Measurements from ENCODE around the gene PAK4. TPM values are rescaled to one million over a fixed set of nuclear protein-coding genes. Genes with fewer than 3 reads are reported as not detected.
A peak's percentile ranks its signal among the peaks of the same experiment; 100 is the strongest.

The PAK4 gene
- total RNA-seq, 2 experiments from 2014 or later: 16.5 to 17.9 TPM

DNA sequence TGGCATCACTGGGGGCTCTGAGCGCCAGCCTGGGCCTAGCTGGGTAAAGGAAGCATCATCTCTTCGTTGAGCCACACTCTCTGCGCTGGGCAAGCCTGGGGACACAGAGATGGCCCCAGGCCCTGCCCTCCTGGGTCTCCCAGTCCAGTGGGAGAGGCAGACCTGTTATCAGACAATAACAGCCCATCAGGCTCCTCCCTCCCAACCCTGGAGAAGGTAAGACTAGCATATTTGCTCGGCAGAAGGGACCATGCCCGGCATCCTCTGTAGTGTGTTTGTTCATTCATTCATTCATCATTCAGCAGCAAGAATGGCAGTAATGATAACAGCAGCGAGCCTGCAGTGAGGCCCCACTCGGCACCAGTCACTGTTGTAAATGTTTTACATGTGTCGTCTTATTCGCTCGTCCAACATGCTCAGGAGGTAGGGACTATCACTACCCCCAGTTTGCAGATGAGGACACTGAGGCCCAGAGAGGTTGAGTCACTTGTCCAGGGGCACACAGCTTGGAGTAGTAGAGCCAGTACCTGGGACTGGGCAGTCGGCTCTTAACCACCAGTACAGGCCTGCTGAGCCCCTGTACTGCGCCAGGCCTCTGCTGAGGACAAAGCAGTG, 33.2 kb downstream of the PAK4 start:
- Mint-ChIP-seq H3K4me3 (no peak overlapping the region), H3K9me3 (no peaks in the 10 kb centered on the region), H3K4me1 (peaks cover 20% of the 10 kb centered on the region), H3K27ac (no peak overlapping the region), H3K36me3 (ENCODE audit: low read depth) (no peaks in the 10 kb centered on the region), H3K27me3 (no peaks in the 10 kb centered on the region)
- POLR2A ChIA-PET: no interaction called here
- CTCF ChIA-PET: no interaction called here
- no peak for DNase-seq

DNA sequence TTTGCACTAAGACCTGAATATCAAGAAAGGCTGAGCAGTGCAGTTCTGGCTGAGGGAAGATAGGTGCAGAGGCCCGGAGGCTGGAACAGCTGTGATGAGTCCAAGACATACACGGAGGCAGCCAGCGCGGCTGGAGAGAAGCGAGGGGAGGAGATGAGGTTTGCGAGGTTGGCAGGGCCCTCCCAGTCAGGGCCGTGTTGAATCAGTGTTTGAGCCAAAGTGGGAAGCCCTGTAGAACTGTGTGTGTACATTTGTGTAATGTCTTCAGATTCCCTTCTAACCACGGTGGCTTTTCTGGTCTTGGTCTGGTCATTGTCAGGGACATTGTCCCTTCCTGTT, 34.9 kb downstream of the PAK4 start:
- no peaks in the 10 kb centered on the region for H3K36me3 Mint-ChIP-seq (ENCODE audit: low read depth)
- H3K4me3 Mint-ChIP-seq: no peak overlapping the region
- CTCF ChIA-PET: no interaction called here
- H3K9me3 Mint-ChIP-seq: no peaks in the 10 kb centered on the region
- DNase-seq: no peak
- peaks cover 12% of the 10 kb centered on the region for H3K4me1 Mint-ChIP-seq
- no peaks in the 10 kb centered on the region for H3K27me3 Mint-ChIP-seq
- POLR2A ChIA-PET: no interaction called here
- H3K27ac Mint-ChIP-seq: no peak overlapping the region

DNA sequence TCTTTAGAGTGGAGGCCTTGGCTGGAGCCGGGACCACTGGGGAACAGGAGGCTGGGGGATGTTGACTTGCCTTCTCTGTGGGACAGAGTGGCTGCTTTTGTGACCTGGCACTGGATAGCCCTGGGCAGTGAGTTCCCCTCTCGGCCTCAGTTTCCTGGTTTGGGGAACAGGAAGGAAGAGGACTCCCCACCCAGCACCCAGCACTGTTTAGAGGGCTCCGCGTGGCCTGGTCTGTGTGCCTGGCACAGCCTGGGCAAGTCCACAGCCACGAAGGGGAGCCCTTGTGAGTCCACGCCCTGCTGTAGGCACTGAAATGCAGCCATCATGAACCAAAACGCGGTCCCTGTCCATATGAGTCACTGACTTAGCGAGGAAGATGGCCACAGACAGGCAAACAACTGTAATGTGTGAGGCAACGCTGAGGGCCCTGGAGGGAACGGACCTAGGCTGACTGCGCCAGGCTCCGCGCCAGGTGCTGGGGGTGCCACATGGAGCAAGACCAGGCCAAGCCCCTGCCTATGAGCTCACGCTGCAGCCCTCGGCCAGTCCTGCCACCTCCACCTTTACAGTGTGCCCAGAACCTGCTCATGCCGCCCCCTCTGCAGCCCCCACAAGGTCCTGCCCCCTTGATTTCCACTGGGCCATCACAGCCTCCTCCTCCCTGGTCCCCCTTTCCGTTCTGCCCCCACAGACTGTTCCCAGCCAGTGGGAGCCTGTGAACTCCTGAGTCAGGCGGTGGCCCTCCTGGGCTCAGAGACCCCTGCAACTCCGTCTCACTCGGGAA, 35.5 kb downstream of the PAK4 start:
- Mint-ChIP-seq H3K36me3 (ENCODE audit: low read depth) (no peaks in the 10 kb centered on the region), H3K4me3 (no peak overlapping the region), H3K27me3 (no peaks in the 10 kb centered on the region), H3K27ac (no peak overlapping the region), H3K4me1 (peaks cover 8% of the 10 kb centered on the region), H3K9me3 (no peaks in the 10 kb centered on the region)
- CTCF ChIA-PET: no interaction called here
- POLR2A ChIA-PET: no interaction called here
- DNase-seq: no peak

DNA sequence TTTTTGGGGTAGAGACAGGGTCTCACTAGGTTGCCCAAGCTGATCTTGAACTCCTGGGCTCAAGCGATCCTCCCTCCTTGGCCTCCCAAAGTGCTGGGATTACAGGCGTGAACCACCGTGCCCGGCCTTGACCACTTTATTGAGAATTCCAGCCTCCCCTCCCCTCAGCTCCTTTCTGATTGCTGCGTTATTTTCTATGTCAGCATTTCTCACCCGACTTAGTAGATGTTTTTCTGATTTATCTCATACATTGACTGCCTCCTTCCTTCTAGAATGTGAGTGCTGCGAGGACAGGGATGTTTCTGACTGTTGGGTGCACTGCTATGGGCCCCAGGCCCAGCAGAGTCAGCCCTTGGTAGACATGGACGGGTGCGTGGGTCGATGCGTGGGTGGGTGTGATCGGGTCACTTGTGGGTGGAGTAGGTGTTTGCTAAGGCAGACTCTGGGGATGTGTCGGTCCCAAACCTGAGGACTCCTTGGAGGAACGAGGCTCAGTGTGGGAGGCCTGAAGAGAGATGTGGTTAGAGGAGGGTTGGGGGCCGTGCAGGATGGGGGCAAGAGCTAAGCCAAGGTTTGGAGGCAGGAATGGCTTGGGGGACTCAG, 37.0 kb downstream of the PAK4 start:
- Mint-ChIP-seq H3K4me3 (no peak overlapping the region), H3K27me3 (no peaks in the 10 kb centered on the region), H3K4me1 (peaks cover 3% of the 10 kb centered on the region), H3K36me3 (ENCODE audit: low read depth) (no peaks in the 10 kb centered on the region), H3K9me3 (no peaks in the 10 kb centered on the region), H3K27ac (peak overlapping the region; percentile 10)
- ChIA-PET CTCF (interaction anchor here (0.6 kb wide), 1 partner anchor 1170 kb away, joined by 4 read pairs; no protein-coding TSS in a partner anchor), POLR2A (no interaction called here)
- DNase-seq: no peak

DNA sequence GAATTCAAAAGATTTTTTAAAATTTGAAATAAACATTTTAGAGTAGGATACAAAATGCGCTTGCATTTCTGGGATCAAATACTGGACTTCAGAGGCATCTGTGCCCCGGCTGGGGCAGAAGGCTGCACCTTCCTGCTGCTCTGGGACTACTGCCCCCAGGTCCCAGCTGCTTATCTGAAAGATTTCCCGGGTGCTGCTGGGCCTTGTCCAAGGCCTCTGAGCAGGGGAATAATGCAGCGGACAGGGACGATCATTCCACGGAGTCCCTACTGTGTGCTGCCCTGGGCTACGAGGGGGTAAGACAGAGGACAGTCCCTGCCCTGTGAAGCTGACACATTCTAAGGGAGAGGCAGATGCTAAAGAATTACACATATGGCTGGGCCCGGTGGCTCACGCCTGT, 38.0 kb downstream of the PAK4 start:
- Mint-ChIP-seq H3K36me3 (ENCODE audit: low read depth) (no peaks in the 10 kb centered on the region), H3K27ac (no peak overlapping the region), H3K4me1 (no peaks in the 10 kb centered on the region), H3K9me3 (no peaks in the 10 kb centered on the region), H3K4me3 (no peak overlapping the region), H3K27me3 (no peaks in the 10 kb centered on the region)
- DNase-seq: no peak
- ChIA-PET POLR2A (no interaction called here), CTCF (no interaction called here)

DNA sequence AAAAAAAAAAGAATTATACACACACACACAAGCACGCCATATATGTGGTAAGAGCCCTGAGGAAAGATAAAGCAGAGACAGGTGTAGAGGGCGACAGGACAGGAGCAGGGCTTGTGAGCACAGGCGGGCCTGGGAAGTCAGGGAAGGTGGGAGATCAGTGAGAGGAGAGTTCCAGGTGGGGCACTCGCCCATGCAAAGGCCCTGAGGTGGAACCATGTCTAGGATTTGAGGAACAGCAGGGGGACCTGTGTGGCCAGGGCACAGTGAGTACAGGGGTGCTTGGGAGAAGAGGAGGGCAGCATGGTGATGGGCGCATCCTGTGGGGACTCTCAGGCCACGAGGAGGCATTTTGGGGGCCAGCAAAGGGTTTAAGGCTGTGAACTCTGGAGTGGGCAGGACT, 38.7 kb downstream of the PAK4 start:
- H3K4me3 Mint-ChIP-seq: no peak overlapping the region
- H3K36me3 Mint-ChIP-seq (ENCODE audit: low read depth): no peaks in the 10 kb centered on the region
- ChIA-PET POLR2A (no interaction called here), CTCF (interaction anchor here (0.6 kb wide), 1 partner anchor 202 kb away, joined by 5 read pairs; no protein-coding TSS in a partner anchor)
- H3K9me3 Mint-ChIP-seq: no peaks in the 10 kb centered on the region
- H3K27me3 Mint-ChIP-seq: no peaks in the 10 kb centered on the region
- no peak for DNase-seq
- H3K27ac Mint-ChIP-seq: peak overlapping the region; percentile 34
- H3K4me1 Mint-ChIP-seq: no peaks in the 10 kb centered on the region

DNA sequence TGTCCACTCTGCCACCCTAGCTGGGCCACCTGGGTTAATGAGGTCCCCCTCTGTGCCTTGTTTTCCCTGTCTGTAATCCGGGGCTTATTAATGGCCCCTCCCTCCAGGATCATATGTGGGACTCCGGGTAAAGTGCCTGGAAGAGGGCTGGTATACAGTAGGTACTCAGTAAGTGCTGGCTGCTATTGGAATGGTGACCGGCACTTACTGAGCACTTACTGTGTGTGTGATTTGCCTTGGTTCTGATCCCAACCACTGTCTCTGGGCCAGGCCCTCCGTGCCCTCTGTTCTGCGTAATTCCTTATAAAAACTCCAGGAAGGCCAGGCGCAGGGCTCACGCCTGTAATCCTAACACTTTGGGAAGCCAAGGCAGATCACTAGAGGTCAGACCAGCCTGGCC, 40.3 kb downstream of the PAK4 start:
- Mint-ChIP-seq H3K27ac (no peak overlapping the region), H3K27me3 (no peaks in the 10 kb centered on the region), H3K36me3 (ENCODE audit: low read depth) (no peaks in the 10 kb centered on the region), H3K4me3 (no peak overlapping the region), H3K9me3 (no peaks in the 10 kb centered on the region), H3K4me1 (no peaks in the 10 kb centered on the region)
- DNase-seq: no peak
- POLR2A ChIA-PET: no interaction called here
- CTCF ChIA-PET: interaction anchor here (0.5 kb wide), 1 partner anchor 146 kb away, joined by 3 read pairs; no protein-coding TSS in a partner anchor

DNA sequence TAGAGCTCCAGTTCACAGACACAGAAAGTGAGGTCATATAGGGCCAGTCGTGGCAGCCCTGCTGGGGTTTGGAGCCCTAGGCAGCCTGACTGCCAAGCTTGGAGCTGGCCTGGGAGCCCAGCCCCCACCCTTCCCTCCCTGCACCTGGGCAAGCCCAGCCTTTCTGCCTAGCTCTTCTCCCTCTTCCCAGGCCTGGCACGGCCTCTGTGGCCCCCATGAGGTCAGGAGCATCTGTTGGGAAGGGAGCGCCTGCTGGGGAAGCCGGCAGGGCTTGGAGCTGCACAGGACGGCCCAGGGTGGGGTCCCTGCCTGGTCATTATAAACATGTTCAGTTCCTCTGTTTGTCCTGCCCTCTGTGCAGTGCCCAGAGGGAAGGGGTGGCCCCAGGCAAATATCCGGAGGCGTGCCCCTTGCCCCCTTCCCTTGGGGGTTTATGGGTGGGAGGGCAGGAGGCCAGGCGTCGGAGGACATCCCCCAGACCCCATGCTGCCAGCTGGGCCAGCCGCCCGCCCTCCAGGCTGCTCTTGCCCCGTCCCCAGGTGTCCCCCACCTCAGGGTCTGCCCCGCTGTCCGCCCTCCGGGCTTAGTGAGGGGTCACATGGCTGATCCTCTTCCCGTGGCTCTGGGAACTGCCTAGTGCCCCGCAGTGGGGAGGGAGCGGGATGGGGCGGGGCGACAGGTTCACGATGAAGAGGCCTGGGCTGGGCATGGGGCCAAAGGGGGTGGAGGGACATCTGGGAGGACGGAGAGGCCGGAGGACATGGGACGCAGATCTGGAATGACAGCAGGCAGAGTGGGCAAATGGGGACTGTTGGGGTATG, 41.2 kb downstream of the PAK4 start:
- ChIA-PET POLR2A (no interaction called here), CTCF (interaction anchor here (0.6 kb wide), 1 partner anchor 94 kb away, joined by 3 read pairs; no protein-coding TSS in a partner anchor)
- no peaks in the 10 kb centered on the region for H3K27me3 Mint-ChIP-seq
- no peak overlapping the region for H3K4me3 Mint-ChIP-seq
- DNase-seq: no peak
- H3K36me3 Mint-ChIP-seq (ENCODE audit: low read depth): no peaks in the 10 kb centered on the region
- no peaks in the 10 kb centered on the region for H3K4me1 Mint-ChIP-seq
- H3K27ac Mint-ChIP-seq: no peak overlapping the region
- no peaks in the 10 kb centered on the region for H3K9me3 Mint-ChIP-seq

DNA sequence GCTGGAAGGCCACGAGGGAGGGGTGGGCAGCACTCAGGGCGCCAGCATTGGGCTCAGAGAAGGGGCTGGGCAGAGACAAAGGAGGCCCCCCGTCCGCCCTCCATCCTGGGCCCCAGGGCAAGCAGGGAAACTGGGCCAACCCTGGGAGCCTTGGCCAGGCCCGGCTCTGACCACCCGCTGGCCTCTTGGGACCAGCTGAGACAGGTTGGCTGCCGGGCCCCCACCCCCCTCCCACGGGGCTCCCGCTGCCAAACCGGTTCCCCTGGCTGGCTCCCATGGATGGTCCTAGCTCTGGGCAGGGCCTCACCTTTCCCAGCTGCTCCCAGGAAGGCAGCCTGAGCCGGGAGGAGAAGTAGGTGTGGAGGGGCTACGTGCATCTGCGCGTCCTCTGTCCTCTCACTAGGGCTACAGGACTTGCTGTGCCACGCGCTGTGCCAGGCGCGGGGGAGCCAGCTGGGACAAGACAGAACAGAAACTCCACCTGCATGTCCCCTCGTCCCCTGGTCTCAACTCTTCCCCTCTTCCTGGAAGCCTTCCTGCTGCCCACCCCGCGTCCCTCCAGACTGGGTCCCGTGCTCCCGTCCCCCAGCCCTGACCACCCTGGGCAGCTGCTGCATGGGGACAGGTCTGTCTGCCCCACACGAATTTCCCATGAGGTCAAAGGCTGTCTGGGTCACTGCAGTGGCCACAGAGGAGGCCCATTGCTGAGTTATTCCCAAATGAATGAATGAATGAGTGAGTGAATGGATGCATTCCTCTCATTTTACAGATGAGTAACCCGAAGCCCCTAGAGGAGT, 42.1 kb downstream of the PAK4 start:
- no peak overlapping the region for H3K4me3 Mint-ChIP-seq
- H3K27ac Mint-ChIP-seq: no peak overlapping the region
- no peaks in the 10 kb centered on the region for H3K9me3 Mint-ChIP-seq
- POLR2A ChIA-PET: no interaction called here
- no peaks in the 10 kb centered on the region for H3K36me3 Mint-ChIP-seq (ENCODE audit: low read depth)
- CTCF ChIA-PET: no interaction called here
- no peaks in the 10 kb centered on the region for H3K27me3 Mint-ChIP-seq
- DNase-seq: no peak
- H3K4me1 Mint-ChIP-seq: no peaks in the 10 kb centered on the region

DNA sequence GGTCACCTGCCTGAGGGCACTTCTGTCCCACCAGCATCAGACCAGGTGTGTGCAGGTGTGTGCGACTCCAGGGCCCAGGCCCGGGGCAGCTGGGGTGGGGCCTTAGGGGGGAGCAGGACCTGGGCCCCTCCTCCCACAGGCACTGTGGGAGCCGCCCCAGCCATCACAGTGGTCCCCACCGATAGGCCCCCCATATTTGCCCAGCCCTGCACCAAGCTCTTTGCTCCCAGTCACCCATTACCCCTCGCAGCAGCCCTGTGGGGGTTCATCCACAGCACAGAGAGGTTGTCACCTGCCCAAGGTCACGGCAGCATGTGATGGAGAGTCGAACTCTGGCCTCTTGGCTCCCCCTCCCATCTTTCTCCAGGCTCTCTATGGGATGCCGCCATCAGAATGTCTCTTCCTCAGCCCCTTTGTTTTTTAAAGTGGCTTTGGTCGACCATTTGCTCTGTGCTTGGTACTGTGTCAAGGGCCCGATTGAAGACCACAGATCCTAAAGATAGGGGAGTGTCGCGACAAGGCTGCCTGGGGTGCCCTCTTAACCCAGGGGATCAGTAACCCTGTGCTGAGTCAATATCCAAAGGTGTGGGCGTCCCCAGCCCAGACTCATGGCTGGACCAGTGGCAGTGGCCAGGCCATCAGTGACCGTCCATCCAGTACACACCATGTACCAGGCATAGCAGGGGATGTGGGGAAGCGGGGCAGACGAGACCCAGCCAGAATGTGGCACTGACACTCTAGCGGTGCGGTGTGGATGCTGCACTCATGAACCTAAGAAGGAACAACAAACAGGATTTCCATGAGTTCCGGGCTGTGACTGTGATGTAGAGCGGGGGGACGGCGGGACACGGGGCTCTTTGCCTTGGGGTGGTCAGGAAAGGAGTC, 42.9 kb downstream of the PAK4 start:
- H3K36me3 Mint-ChIP-seq (ENCODE audit: low read depth): no peaks in the 10 kb centered on the region
- H3K27me3 Mint-ChIP-seq: no peaks in the 10 kb centered on the region
- no peak overlapping the region for H3K4me3 Mint-ChIP-seq
- no peaks in the 10 kb centered on the region for H3K4me1 Mint-ChIP-seq
- POLR2A ChIA-PET: no interaction called here
- H3K27ac Mint-ChIP-seq: no peak overlapping the region
- no peaks in the 10 kb centered on the region for H3K9me3 Mint-ChIP-seq
- no peak for DNase-seq
- CTCF ChIA-PET: no interaction called here

DNA sequence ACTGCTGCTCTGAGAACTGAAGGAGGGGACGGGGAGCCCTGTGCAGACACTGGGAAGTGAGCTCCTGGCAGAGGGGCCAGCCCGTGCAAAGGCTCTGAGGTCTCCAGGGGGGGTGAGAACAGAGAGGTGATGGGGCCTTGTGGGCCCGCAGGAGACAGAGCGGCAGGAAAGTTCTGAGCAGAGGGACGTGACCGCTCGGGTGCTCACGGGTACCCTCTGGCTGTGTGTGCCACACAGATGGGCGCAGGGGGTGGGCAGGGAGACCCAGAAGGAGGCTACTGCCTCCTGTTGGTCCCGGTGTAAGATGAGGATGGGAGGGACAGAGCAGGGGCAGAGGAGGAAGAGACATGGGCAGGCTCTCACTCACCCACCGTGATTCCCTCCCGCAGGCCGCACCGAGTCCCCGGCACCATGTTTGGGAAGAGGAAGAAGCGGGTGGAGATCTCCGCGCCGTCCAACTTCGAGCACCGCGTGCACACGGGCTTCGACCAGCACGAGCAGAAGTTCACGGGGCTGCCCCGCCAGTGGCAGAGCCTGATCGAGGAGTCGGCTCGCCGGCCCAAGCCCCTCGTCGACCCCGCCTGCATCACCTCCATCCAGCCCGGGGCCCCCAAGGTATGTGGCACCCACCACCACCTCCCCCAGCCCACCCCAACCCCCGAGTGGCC, 43.7 kb downstream of the PAK4 start:
- CTCF ChIA-PET: no interaction called here
- POLR2A ChIA-PET: no interaction called here

More for the DNA sequence above, 43.7 kb downstream of the PAK4 start:
- Mint-ChIP-seq H3K27me3 (no peaks in the 10 kb centered on the region), H3K9me3 (no peaks in the 10 kb centered on the region), H3K4me3 (no peak overlapping the region), H3K4me1 (no peaks in the 10 kb centered on the region), H3K36me3 (ENCODE audit: low read depth) (no peaks in the 10 kb centered on the region), H3K27ac (no peak overlapping the region)
- DNase-seq: no peak

Measured in activated CD4-positive, alpha-beta T cell treated with anti-CD3 and anti-CD28 coated beads, Interleukin-2, amount 10 ng/mL, durations not matched to agents 7 days and 5 days (primary cell).